Tibial nerve (tissue), 4 donors: Measurements from ENCODE around the gene ICAM5. TPM values are rescaled to one million over a fixed set of nuclear protein-coding genes. Genes with fewer than 3 reads are reported as not detected.

Experiments
- DNase-seq, 2 donors: peaks; one replicate each; pipeline ENCODE4 v3.0.0-alpha.2; 2019; ENCODE audit warnings: low spot score in 2 of 2
- H3K27ac ChIP-seq, 4 donors: fragments of 200-600 bp; sonication (generic) in 3 of 4; one replicate each; pipeline ENCODE4 v1.5.1; 2017 to 2019; ENCODE audit warnings: mild to moderate bottlenecking in 1 of 4
- H3K27me3 ChIP-seq, 2 donors: fragments of 200-600 bp; sonication (generic) in 1 of 2; one replicate each; pipeline versions ENCODE4 v1.5.1 to v1.6.0; 2017 to 2019
- H3K36me3 ChIP-seq, 3 donors: fragments of 200-600 bp; sonication (generic); one replicate each; pipeline ENCODE4 v1.5.1; 2018 to 2019
- H3K4me1 ChIP-seq, 4 donors: fragments of 200-600 bp; sonication (generic) in 3 of 4; one replicate each; pipeline ENCODE4 v1.5.1; 2017 to 2019
- H3K4me3 ChIP-seq, 4 donors: fragments of 200-600 bp; sonication (generic) in 3 of 4; one replicate each; pipeline ENCODE4 v1.5.1; 2017 to 2019; ENCODE audit warnings: mild to moderate bottlenecking in 1 of 4, moderate library complexity in 1 of 4
- H3K9me3 ChIP-seq, 4 donors: fragments of 200-600 bp; sonication (generic) in 3 of 4; one replicate each; pipeline ENCODE4 v1.5.1; 2017 to 2019
- CTCF ChIP-seq, 5 experiments: fragments of 200-600 bp in 3 of 5; fragments of 450-650 bp in 2 of 5; sonication (generic) in 3 of 5; IDR thresholded peaks; one replicate each; pipeline ENCODE4 v1.5.1; 2016 to 2019; ENCODE audit warnings: antibody characterized with exemption in 5 of 5, mild to moderate bottlenecking in 3 of 5, moderate library complexity in 2 of 5
- EP300 ChIP-seq, 2 donors: sonication (generic); formaldehyde crosslinking; IDR thresholded peaks; one replicate each; pipeline ENCODE4 v1.6.1; 2017; ENCODE audit warnings: antibody characterized with exemption in 2 of 2, mild to moderate bottlenecking in 1 of 2
- POLR2A ChIP-seq, 2 donors: fragments of 450-650 bp; IDR thresholded peaks; one replicate each; pipeline ENCODE4 v1.6.1; 2017; ENCODE audit warnings: antibody characterized with exemption in 2 of 2, mild to moderate bottlenecking in 2 of 2, moderate library complexity in 2 of 2
- WGBS, 2 donors: methylation state at CpG; one replicate each; pipeline ENCODE4 v1.1.5; 2018; 5-methylcytosine and 5-hydroxymethylcytosine counted together
- total RNA-seq, 4 donors: library from RNA; depleted of rRNA; stranded (reverse); fragments of >200 nt; gene quantifications; one replicate each; pipeline ENCODE4 v1.1.0, GENCODE V29; 2016

Gene ICAM5
- total RNA-seq, 4 donors from 2014 or later: 0.21 to 2.7 (median 0.93) TPM

GRCh38 chr19:10291554-10292205, 1.9 kb downstream of the ICAM5 start:
- Histone ChIP-seq H3K9me3 (no peaks in the 10 kb centered on the region), H3K27ac (no peak overlapping the region), H3K27me3 (peaks cover 3 to 97% of the 10 kb centered on the region in 2 donors), H3K4me1 (peaks cover 0 to 95% (median 57%) of the 10 kb centered on the region in 4 donors), H3K4me3 (peak overlapping the region; percentile 0 to 43 (median 25)), H3K36me3 (no peaks in the 10 kb centered on the region)
- no peak for TF ChIP-seq CTCF (IDR thresholded peaks at IDR 0.05)
- no peak for TF ChIP-seq POLR2A (IDR thresholded peaks at IDR 0.05)
- no peak for TF ChIP-seq EP300 (IDR thresholded peaks at IDR 0.05)
- DNase-seq: no peak
- 2 to 3% methylated on average over 8 to 37 of the region's 49 CpGs for WGBS, 2 donors

- DNase-seq: peak; percentile 47 to 61
- no peaks in the 10 kb centered on the region for H3K9me3 ChIP-seq
- peaks cover 3 to 97% of the 10 kb centered on the region in 2 donors for H3K27me3 ChIP-seq
- no peak overlapping the region for H3K27ac ChIP-seq
- H3K4me1 ChIP-seq: peaks cover 0 to 89% (median 52%) of the 10 kb centered on the region in 4 donors
- H3K4me3 ChIP-seq: peak overlapping the region in 3 of 4 donors; percentile 0 to 43 (median 19)
- WGBS, 2 donors: 2 to 3% methylated on average over 34 to 41 of the region's 45 CpGs
- H3K36me3 ChIP-seq: no peaks in the 10 kb centered on the region
- no peak for TF ChIP-seq CTCF (IDR thresholded peaks at IDR 0.05)
- no peak for TF ChIP-seq POLR2A (IDR thresholded peaks at IDR 0.05)
- no peak for TF ChIP-seq EP300 (IDR thresholded peaks at IDR 0.05)
Observed at GRCh38 chr19:10292206-10292788, 2.5 kb downstream of the ICAM5 start.

GRCh38 chr19:10292789-10293636, 3.3 kb downstream of the ICAM5 start:
- no peak overlapping the region for H3K27ac ChIP-seq
- DNase-seq: no peak
- peak overlapping the region in 2 of 4 donors; percentile 14 to 43 for H3K4me3 ChIP-seq
- H3K36me3 ChIP-seq: no peaks in the 10 kb centered on the region
- no peaks in the 10 kb centered on the region for H3K9me3 ChIP-seq
- TF ChIP-seq POLR2A (IDR thresholded peaks at IDR 0.05) (no peak), CTCF (IDR thresholded peaks at IDR 0.05) (no peak), EP300 (IDR thresholded peaks at IDR 0.05) (no peak)
- H3K4me1 ChIP-seq: peaks cover 0 to 82% (median 48%) of the 10 kb centered on the region in 4 donors
- WGBS, 2 donors: 18 to 24% methylated on average over 23 to 31 of the region's 56 CpGs
- H3K27me3 ChIP-seq: peaks cover 3 to 97% of the 10 kb centered on the region in 2 donors

GRCh38 chr19:10293637-10294367, 4.0 kb downstream of the ICAM5 start:
- TF ChIP-seq POLR2A (IDR thresholded peaks at IDR 0.05) (no peak), CTCF (IDR thresholded peaks at IDR 0.05) (no peak), EP300 (IDR thresholded peaks at IDR 0.05) (no peak)
- no peak for DNase-seq
- Histone ChIP-seq H3K4me1 (peaks cover 0 to 74% (median 41%) of the 10 kb centered on the region in 4 donors), H3K9me3 (no peaks in the 10 kb centered on the region), H3K36me3 (no peaks in the 10 kb centered on the region), H3K27ac (no peak overlapping the region), H3K27me3 (peaks cover 3 to 97% of the 10 kb centered on the region in 2 donors), H3K4me3 (no peak overlapping the region)
- WGBS, 2 donors: 17 to 24% methylated on average over 40 to 43 of the region's 49 CpGs
